ENCODE results near the gene NFATC1.

Gene NFATC1

DNA sequence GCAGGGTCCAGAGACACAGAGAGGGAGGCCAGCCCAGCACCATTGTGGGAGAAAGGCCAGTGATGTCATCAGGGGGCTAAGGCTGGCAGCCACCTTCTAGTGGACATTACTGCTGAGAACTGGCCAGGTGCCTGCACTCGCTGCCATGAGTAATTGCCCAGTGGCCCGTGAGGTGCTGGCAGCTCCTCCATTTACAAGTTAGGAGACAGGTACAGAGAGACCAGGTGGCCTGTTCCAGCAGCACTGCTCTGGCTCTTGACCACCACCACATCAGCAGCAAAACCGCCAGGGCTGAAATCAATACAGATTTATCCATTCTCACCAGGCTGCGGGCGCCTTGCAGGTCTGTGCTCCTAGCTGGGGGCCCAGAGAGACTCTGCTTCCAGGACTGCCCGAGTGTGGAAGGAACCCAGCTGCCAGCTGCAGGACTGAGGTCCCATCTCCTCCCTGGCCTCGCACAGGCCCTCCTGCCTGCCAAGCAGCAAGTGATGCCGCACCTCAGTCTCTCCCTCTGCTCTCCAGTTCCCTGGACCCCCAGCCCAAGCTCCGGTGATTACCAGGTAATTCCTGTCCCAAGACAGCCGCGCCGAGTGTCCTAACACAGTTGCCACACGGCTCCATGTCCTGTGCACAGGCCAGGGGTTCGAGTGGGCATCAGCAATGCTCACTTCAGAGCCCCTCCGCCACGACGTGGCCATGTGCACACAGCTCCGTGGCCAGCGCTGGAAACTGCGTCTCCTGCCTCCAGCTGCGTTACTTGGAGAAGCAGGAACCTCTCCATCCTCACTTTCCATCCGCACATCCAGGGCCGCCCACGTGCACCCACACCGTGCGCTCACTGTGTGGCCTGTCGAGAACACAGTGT, 182.9 kb downstream of the NFATC1 start:
- DNase-seq, result no peak
